ENCODE results near the gene PDE1C.

Gene PDE1C

DNA sequence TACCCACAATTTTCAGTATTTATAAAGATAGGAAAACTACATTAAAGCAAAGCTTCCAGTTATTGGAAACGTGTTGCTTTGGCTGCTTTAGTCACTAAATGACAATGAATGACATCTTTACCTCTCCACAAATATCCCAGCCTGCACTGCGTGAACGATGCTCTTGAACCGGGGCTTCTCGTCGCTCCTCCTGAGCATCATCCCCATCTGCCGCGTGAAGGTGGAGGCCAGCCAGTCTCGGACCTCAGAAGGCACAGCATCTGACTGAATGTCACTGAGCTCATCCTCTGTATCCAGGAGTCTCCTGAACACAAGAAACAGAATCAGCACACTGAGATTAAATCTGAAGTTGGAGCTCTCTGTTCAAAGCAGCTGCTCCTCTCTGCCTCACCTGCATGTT, 191.3 kb downstream of the PDE1C start:
- Histone ChIP-seq H3K4me1 (ENCODE audit: control insufficient read depth, insufficient read depth, low read length, unreplicated experiment) (peaks cover 18% of the 10 kb centered on the region), H3K79me2 (ENCODE audit: control insufficient read depth, insufficient read depth, low read length, unreplicated experiment) (no peaks in the 10 kb centered on the region), H3K27ac (ENCODE audit: low read depth, low read length) (no peak overlapping the region), H3K36me3 (ENCODE audit: insufficient read depth, low read length) (no peaks in the 10 kb centered on the region), H3K27me3 (ENCODE audit: insufficient read depth, low read length) (no peaks in the 10 kb centered on the region), H3K4me3 (ENCODE audit: low read depth, low read length) (no peak overlapping the region), H2AFZ (ENCODE audit: low read length, unreplicated experiment) (no peak overlapping the region)

DNA sequence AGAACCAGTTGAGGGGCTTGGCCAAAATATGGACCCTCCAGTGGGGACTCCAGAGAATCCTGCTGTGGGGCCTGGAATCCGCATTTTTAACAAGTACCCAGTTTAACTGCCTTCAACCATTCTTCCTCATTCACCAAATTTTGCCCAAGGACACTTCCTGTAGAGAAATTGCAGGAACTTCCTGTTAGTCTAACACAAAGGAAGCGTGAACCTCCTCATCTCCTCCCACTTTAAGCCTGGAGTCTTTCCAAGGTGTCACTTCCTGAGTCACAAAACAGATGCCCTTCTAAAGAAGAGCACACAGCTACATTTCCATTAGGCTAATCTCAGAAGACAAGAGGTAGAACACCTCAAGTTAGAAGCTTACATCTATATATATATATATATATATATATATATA, 194.8 kb downstream of the PDE1C start:
- no peaks in the 10 kb centered on the region for H3K4me1 ChIP-seq (ENCODE audit: control insufficient read depth, insufficient read depth, low read length, unreplicated experiment)
- H3K27ac ChIP-seq (ENCODE audit: low read depth, low read length), result no peak overlapping the region
- no peaks in the 10 kb centered on the region for H3K36me3 ChIP-seq (ENCODE audit: insufficient read depth, low read length)
- H3K79me2 ChIP-seq (ENCODE audit: control insufficient read depth, insufficient read depth, low read length, unreplicated experiment), result no peaks in the 10 kb centered on the region
- no peaks in the 10 kb centered on the region for H3K27me3 ChIP-seq (ENCODE audit: insufficient read depth, low read length)
- no peak overlapping the region for H3K4me3 ChIP-seq (ENCODE audit: low read depth, low read length)
- no peak overlapping the region for H2AFZ ChIP-seq (ENCODE audit: low read length, unreplicated experiment)

DNA sequence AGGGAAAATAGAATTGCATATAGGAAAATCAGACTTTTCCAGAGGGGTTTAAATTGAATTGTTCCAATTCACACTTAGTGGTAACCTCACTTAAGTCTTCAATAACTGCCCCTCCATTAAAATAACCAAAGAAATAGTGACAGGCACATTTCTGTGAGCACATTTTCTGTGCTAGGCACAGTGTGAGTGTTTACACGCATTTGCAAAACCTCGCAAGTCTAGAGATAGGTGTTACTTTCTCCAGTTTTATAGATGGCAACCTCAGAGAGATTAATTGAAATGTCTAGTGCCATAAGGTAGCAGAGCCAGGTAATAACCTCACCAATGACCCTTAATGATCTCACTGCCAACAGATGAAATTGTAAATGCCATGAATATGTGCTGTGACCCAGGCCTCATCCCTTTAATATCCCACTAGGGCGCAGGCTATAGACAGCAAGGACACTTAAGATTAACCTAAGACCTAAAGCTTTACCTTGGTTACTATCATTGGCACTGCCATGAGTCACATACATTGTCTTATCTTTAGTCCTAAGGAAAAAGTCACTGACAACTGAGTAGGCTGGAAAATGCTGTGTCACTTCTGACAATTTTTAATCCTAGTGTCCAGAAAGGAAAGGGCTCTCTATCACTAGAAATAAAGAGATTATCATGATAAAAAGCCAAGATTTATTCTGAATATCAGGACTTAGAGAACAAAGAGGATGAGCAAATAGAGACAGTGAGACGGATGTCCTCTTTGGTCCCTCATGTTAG, 195.4 kb downstream of the PDE1C start:
- H3K27me3 ChIP-seq (ENCODE audit: insufficient read depth, low read length), result no peaks in the 10 kb centered on the region
- no peak overlapping the region for H2AFZ ChIP-seq (ENCODE audit: low read length, unreplicated experiment)
- no peaks in the 10 kb centered on the region for H3K4me1 ChIP-seq (ENCODE audit: control insufficient read depth, insufficient read depth, low read length, unreplicated experiment)
- H3K36me3 ChIP-seq (ENCODE audit: insufficient read depth, low read length), result no peaks in the 10 kb centered on the region
- no peak overlapping the region for H3K4me3 ChIP-seq (ENCODE audit: low read depth, low read length)
- no peaks in the 10 kb centered on the region for H3K79me2 ChIP-seq (ENCODE audit: control insufficient read depth, insufficient read depth, low read length, unreplicated experiment)
- no peak overlapping the region for H3K27ac ChIP-seq (ENCODE audit: low read depth, low read length)

DNA sequence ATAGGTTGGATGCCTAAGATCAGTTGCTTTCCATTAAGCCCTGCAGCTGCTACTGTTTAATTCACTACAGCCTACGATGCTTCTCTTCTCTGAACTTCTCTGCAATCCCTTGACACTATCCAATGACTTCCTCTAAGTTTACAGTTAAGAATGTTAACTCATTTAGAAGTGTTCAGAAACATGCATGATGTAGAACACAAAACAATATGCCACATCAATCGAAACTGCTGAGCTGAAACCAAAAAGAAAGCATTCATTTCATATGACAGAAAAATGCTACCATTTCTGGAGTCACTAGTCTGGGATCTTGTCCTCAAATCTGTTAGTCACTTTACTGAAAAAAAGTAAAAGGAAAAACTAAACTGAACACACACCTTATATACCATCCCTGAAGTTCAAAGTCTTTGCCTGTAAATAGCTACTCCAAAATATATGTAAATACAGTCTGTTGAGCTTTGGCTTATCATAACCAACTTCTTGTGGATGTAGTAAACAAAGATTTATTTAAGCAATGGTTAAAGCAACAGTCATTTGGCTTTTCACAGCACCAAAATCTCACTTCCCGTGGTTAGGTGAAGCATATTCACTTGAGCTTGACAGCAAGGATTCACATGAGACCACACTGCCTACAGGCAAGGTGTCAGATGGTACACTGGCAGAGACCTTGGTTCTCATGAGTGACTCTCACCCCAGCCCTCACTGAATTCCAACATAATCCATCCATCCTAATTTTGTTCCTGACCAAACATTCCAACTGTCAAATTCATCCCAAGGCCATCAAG, 196.2 kb downstream of the PDE1C start:
- Histone ChIP-seq H3K27me3 (ENCODE audit: insufficient read depth, low read length) (no peaks in the 10 kb centered on the region), H3K36me3 (ENCODE audit: insufficient read depth, low read length) (no peaks in the 10 kb centered on the region), H3K79me2 (ENCODE audit: control insufficient read depth, insufficient read depth, low read length, unreplicated experiment) (no peaks in the 10 kb centered on the region), H3K27ac (ENCODE audit: low read depth, low read length) (no peak overlapping the region), H3K4me1 (ENCODE audit: control insufficient read depth, insufficient read depth, low read length, unreplicated experiment) (no peaks in the 10 kb centered on the region), H2AFZ (ENCODE audit: low read length, unreplicated experiment) (no peak overlapping the region), H3K4me3 (ENCODE audit: low read depth, low read length) (no peak overlapping the region)

DNA sequence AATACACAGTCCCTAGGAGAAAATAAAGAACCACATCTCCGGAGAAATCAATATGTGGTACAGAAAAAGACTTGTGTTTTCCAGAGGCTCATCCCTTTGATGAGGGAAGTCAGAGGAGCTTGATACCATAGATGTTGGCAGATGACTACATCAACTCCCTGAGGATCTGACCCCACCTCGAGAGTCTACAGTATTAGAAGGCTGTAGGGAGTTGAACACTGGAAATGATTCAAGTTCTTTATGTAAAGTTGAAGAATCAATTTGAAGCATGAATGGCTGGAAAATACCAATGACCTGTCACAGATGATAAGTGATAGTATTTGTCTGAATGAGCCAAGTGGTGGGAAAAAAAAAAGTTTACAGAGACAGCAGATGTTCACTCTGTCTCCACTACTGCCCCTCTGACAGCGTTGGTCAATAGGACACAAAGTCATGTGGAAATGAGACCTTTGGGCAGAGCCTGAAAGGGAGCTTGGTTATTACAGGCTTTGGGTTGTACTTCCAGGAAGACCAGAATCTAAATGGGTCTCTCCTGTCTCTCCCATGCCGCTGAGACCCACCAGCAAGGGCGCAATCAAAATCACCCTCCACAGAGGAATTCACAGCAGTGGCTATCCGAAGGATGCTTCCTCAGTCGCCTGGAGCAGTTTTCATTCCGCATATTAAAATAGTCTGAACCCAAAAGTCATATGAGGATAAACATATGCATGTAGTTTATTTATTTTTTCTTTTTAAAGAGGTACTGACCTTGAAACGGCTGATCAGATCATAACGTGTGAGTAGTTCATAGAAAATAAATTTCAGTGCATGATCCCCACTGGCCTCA, 197.4 kb downstream of the PDE1C start:
- no peaks in the 10 kb centered on the region for H3K27me3 ChIP-seq (ENCODE audit: insufficient read depth, low read length)
- H3K36me3 ChIP-seq (ENCODE audit: insufficient read depth, low read length), result no peaks in the 10 kb centered on the region
- H2AFZ ChIP-seq (ENCODE audit: low read length, unreplicated experiment), result no peak overlapping the region
- H3K27ac ChIP-seq (ENCODE audit: low read depth, low read length), result no peak overlapping the region
- no peak overlapping the region for H3K4me3 ChIP-seq (ENCODE audit: low read depth, low read length)
- no peaks in the 10 kb centered on the region for H3K4me1 ChIP-seq (ENCODE audit: control insufficient read depth, insufficient read depth, low read length, unreplicated experiment)
- H3K79me2 ChIP-seq (ENCODE audit: control insufficient read depth, insufficient read depth, low read length, unreplicated experiment), result no peaks in the 10 kb centered on the region

DNA sequence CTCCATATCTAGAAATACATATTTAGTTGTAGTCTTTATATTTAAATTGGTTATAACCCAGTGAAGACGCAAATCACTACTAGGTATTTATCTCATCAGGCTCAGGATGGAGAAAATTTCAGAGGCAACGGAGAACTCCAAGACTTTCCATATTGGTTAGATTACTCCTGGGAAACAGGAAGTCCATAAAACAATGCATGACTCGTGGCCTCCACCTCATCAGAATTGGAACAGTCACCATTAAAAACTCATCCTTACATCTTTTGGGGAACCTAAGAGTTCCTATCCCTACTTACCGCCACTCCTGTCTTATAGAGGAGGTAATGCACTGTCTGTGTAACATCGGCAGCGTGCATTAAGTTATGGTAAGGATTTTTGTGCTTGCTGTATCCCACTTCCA, 205.6 kb downstream of the PDE1C start:
- no peak overlapping the region for H2AFZ ChIP-seq (ENCODE audit: low read length, unreplicated experiment)
- H3K27me3 ChIP-seq (ENCODE audit: insufficient read depth, low read length), result no peaks in the 10 kb centered on the region
- no peaks in the 10 kb centered on the region for H3K36me3 ChIP-seq (ENCODE audit: insufficient read depth, low read length)
- no peak overlapping the region for H3K27ac ChIP-seq (ENCODE audit: low read depth, low read length)
- no peak overlapping the region for H3K4me3 ChIP-seq (ENCODE audit: low read depth, low read length)
- no peaks in the 10 kb centered on the region for H3K79me2 ChIP-seq (ENCODE audit: control insufficient read depth, insufficient read depth, low read length, unreplicated experiment)
- H3K4me1 ChIP-seq (ENCODE audit: control insufficient read depth, insufficient read depth, low read length, unreplicated experiment), result no peaks in the 10 kb centered on the region

DNA sequence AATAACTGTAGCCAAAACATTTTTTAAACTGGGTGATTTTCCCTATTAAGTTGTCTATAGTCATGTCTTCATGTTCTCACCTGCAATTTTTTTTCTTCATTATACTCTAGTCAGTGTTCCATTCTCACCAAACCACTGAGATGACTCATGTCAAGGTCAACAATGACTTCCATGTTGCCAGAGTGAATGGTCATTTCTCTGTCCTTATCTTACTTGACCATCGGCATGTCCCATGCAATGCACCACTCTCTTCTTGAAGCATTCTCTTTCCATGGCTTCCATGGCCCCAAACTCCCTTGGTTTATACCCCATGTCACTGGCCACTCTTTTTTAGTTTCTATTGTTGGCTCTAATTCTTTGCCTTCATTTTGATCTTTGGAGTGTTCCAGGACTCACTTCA, 209.3 kb downstream of the PDE1C start:
- Histone ChIP-seq H3K4me1 (ENCODE audit: control insufficient read depth, insufficient read depth, low read length, unreplicated experiment) (no peaks in the 10 kb centered on the region), H2AFZ (ENCODE audit: low read length, unreplicated experiment) (no peak overlapping the region), H3K27ac (ENCODE audit: low read depth, low read length) (no peak overlapping the region), H3K36me3 (ENCODE audit: insufficient read depth, low read length) (no peaks in the 10 kb centered on the region), H3K4me3 (ENCODE audit: low read depth, low read length) (no peak overlapping the region), H3K79me2 (ENCODE audit: control insufficient read depth, insufficient read depth, low read length, unreplicated experiment) (no peaks in the 10 kb centered on the region), H3K27me3 (ENCODE audit: insufficient read depth, low read length) (no peaks in the 10 kb centered on the region)

DNA sequence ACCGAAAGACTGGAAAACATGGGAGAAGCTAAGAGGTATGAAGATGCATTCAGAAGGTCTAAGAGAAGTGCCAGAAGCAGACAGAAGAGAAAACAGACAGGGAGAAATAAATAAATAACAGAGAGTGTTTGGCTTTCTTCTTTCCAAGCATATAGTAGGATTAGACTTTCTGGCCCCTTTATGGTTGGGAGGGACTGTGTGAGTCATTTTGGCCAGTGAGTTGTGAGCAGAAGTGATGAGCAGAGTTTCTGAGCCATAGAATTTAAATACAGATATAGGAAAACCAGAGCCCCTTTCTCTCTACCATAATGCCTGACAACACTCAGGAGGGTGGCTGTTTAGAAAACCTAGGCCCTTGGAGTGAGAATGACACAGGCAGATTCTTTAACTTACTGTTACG, 212.2 kb downstream of the PDE1C start:
- no peaks in the 10 kb centered on the region for H3K79me2 ChIP-seq (ENCODE audit: control insufficient read depth, insufficient read depth, low read length, unreplicated experiment)
- H2AFZ ChIP-seq (ENCODE audit: low read length, unreplicated experiment), result no peak overlapping the region
- no peak overlapping the region for H3K27ac ChIP-seq (ENCODE audit: low read depth, low read length)
- no peaks in the 10 kb centered on the region for H3K4me1 ChIP-seq (ENCODE audit: control insufficient read depth, insufficient read depth, low read length, unreplicated experiment)
- H3K4me3 ChIP-seq (ENCODE audit: low read depth, low read length), result no peak overlapping the region
- no peaks in the 10 kb centered on the region for H3K36me3 ChIP-seq (ENCODE audit: insufficient read depth, low read length)
- H3K27me3 ChIP-seq (ENCODE audit: insufficient read depth, low read length), result no peaks in the 10 kb centered on the region

DNA sequence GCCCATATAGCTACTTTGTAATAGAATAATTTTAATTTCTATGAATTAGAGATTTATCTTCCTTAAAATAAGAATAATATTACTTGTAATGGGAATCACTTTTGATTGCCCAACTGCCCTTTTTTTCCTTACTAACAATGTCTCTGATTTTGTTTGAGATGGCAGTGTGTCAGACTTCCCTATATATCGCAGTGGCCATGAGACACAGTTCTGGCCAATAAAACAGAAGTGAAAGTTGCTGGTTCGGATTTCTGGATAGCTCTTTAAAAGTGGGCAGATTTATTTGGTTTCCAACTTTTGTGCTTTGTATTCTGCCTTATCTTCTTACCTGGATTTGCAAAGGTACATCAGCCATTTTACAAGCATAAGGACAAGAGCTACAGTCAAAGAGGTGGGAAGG, 213.0 kb downstream of the PDE1C start:
- Histone ChIP-seq H3K27ac (ENCODE audit: low read depth, low read length) (no peak overlapping the region), H3K4me3 (ENCODE audit: low read depth, low read length) (no peak overlapping the region), H3K27me3 (ENCODE audit: insufficient read depth, low read length) (no peaks in the 10 kb centered on the region), H3K79me2 (ENCODE audit: control insufficient read depth, insufficient read depth, low read length, unreplicated experiment) (no peaks in the 10 kb centered on the region), H2AFZ (ENCODE audit: low read length, unreplicated experiment) (no peak overlapping the region), H3K36me3 (ENCODE audit: insufficient read depth, low read length) (no peaks in the 10 kb centered on the region), H3K4me1 (ENCODE audit: control insufficient read depth, insufficient read depth, low read length, unreplicated experiment) (no peaks in the 10 kb centered on the region)

- Histone ChIP-seq H3K4me3 (ENCODE audit: low read depth, low read length) (no peak overlapping the region), H3K4me1 (ENCODE audit: control insufficient read depth, insufficient read depth, low read length, unreplicated experiment) (no peaks in the 10 kb centered on the region), H3K79me2 (ENCODE audit: control insufficient read depth, insufficient read depth, low read length, unreplicated experiment) (no peaks in the 10 kb centered on the region), H3K36me3 (ENCODE audit: insufficient read depth, low read length) (no peaks in the 10 kb centered on the region), H2AFZ (ENCODE audit: low read length, unreplicated experiment) (no peak overlapping the region), H3K27me3 (ENCODE audit: insufficient read depth, low read length) (no peaks in the 10 kb centered on the region), H3K27ac (ENCODE audit: low read depth, low read length) (no peak overlapping the region)
These were observed 213.9 kb downstream of the PDE1C start for GRCh38 chr7:31856337-31856736.
